Stimulated activated CD4-positive, alpha-beta T cell treated with anti-CD3 and anti-CD28 coated beads, Interleukin-1b, Interleukin-23, amount 100 ng/mL, for 1 hour (primary cell): ENCODE measurements around the gene ZFPM1.

Experiments used
- DNase-seq, 2 donors: peaks; one replicate each; pipeline ENCODE4 v3.0.0-alpha.2; 2020; ENCODE audit warnings: low read depth in 2 of 2

The ZFPM1 gene

GRCh38 chr16:88538366-88539060, 85.4 kb downstream of the ZFPM1 start:
- no peak for DNase-seq

- no peak for DNase-seq
These were observed 86.2 kb downstream of the ZFPM1 start for GRCh38 chr16:88539261-88539651.

GRCh38 chr16:88539652-88540345, 86.7 kb downstream of the ZFPM1 start:
- no peak for DNase-seq

GRCh38 chr16:88540346-88540977, 87.4 kb downstream of the ZFPM1 start:
- no peak for DNase-seq

GRCh38 chr16:88541831-88542616, 88.9 kb downstream of the ZFPM1 start:
- DNase-seq, result no peak

GRCh38 chr16:88543230-88543813, 90.2 kb downstream of the ZFPM1 start:
- DNase-seq, result no peak

- no peak for DNase-seq
These were observed 92.7 kb downstream of the ZFPM1 start for GRCh38 chr16:88545781-88546180.

- DNase-seq, result no peak
These were observed 95.2 kb downstream of the ZFPM1 start for GRCh38 chr16:88548131-88548874.

GRCh38 chr16:88548985-88549384, 95.9 kb downstream of the ZFPM1 start:
- DNase-seq, result no peak

- no peak for DNase-seq
These were observed 96.7 kb downstream of the ZFPM1 start for GRCh38 chr16:88549671-88550245.

- DNase-seq, result no peak
These were observed 97.2 kb downstream of the ZFPM1 start for GRCh38 chr16:88550246-88550661.

- no peak for DNase-seq
These were observed 99.1 kb downstream of the ZFPM1 start for GRCh38 chr16:88552166-88552565.

- no peak for DNase-seq
These were observed 99.7 kb downstream of the ZFPM1 start for GRCh38 chr16:88552815-88553214.

GRCh38 chr16:88553739-88554138, 100.7 kb downstream of the ZFPM1 start:
- DNase-seq, result no peak

GRCh38 chr16:88554711-88555264, 101.7 kb downstream of the ZFPM1 start:
- no peak for DNase-seq

- DNase-seq, result no peak
These were observed 103.4 kb downstream of the ZFPM1 start for GRCh38 chr16:88556294-88556988.

- no peak for DNase-seq
These were observed 105.7 kb downstream of the ZFPM1 start for GRCh38 chr16:88558457-88559442.

GRCh38 chr16:88560714-88561484, 107.8 kb downstream of the ZFPM1 start:
- DNase-seq, result no peak
